ENCODE measurements around the gene GPBP1L1.

- TF ChIP-seq CTCF (IDR thresholded peaks at IDR 0.05; ENCODE audit: low read depth, low read length, poor library complexity, severe bottlenecking) (no peak), EZH2phosphoT487 (IDR thresholded peaks at IDR 0.05; ENCODE audit: borderline replicate concordance, low read length) (no peak)
Observed at GRCh38 chr1:45629035-45629434, 57.3 kb downstream of the GPBP1L1 start.

All from DOHH2 (cell line).